ELR (cell line): ENCODE data around the gene NPHP1.
"Not testable (repeated sequence)": the region's sequence is repeated elsewhere in the genome, so short reads cannot be mapped to it uniquely, and the experiment has no call there.

ENCODE experiments used
- DNase-seq: peaks from one replicate; pipeline ENCODE4 v3.0.0-alpha.2; 2015; ENCODE audit warnings: low read depth

The NPHP1 gene

GRCh38 chr2:110103061-110103961 lies 101.5 kb downstream of the NPHP1 start:
- no peak for DNase-seq

GRCh38 chr2:110101901-110102803 lies 102.7 kb downstream of the NPHP1 start:
- DNase-seq, result peak; percentile 69

- peak; percentile 99 for DNase-seq
These were observed 103.5 kb downstream of the NPHP1 start for GRCh38 chr2:110101280-110101844.

GRCh38 chr2:110100880-110101279 lies 103.9 kb downstream of the NPHP1 start:
- not testable (repeated sequence) for DNase-seq

GRCh38 chr2:110100480-110100879 lies 104.3 kb downstream of the NPHP1 start:
- no peak for DNase-seq

GRCh38 chr2:110099471-110100225 lies 105.2 kb downstream of the NPHP1 start:
- no peak for DNase-seq

- DNase-seq, result no peak
These were observed 105.8 kb downstream of the NPHP1 start for GRCh38 chr2:110099038-110099425.

GRCh38 chr2:110097506-110098220 lies 107.2 kb downstream of the NPHP1 start:
- no peak for DNase-seq

- no peak for DNase-seq
These were observed 108.7 kb downstream of the NPHP1 start for GRCh38 chr2:110095994-110096633.

GRCh38 chr2:110094884-110095534 lies 109.8 kb downstream of the NPHP1 start:
- DNase-seq, result not testable (repeated sequence)

- DNase-seq, result not testable (repeated sequence)
These were observed 110.9 kb downstream of the NPHP1 start for GRCh38 chr2:110093924-110094323.

- not testable (repeated sequence) for DNase-seq
These were observed 114.6 kb downstream of the NPHP1 start for GRCh38 chr2:110090164-110090563.

- not testable (repeated sequence) for DNase-seq
These were observed 121.1 kb downstream of the NPHP1 start for GRCh38 chr2:110083757-110084156.

GRCh38 chr2:110083162-110083561 lies 121.7 kb downstream of the NPHP1 start:
- not testable (repeated sequence) for DNase-seq

GRCh38 chr2:110078104-110078503 lies 126.7 kb downstream of the NPHP1 start:
- DNase-seq, result not testable (repeated sequence)

- DNase-seq, result not testable (repeated sequence)
These were observed 128.9 kb downstream of the NPHP1 start for GRCh38 chr2:110075896-110076295.
